GM18873 (cell line): ENCODE data around the gene PLSCR1.
A peak's percentile ranks its signal among the peaks of the same experiment; 100 is the strongest.

Experiments
- ATAC-seq: cut with Tn5 transposase; IDR thresholded peaks from one replicate; pipeline ENCODE4 v1.9.1; 2021; ENCODE audit warnings: mild to moderate bottlenecking, moderate library complexity, moderate number of reproducible peaks; ENCODE audit not compliant: unreplicated experiment, low FRiP score

PLSCR1 gene

GRCh38 chr3:146544002-146544928, at the start of gene PLSCR1:
Gene PLSCR1 (minus strand): TSS chr3:146544607. CDS start chr3:146536552, 8,055 bp downstream.
- ATAC-seq = peak; percentile 84

GRCh38 chr3:146593776-146594175, 49.4 kb upstream of the PLSCR1 start:
- no peak for ATAC-seq

GRCh38 chr3:146590521-146590920, 46.1 kb upstream of the PLSCR1 start:
- no peak for ATAC-seq

- no peak for ATAC-seq
These were observed 45.6 kb upstream of the PLSCR1 start for GRCh38 chr3:146589899-146590508.

GRCh38 chr3:146585156-146585555, 40.7 kb upstream of the PLSCR1 start:
- ATAC-seq = no peak

GRCh38 chr3:146581951-146582467, 37.6 kb upstream of the PLSCR1 start:
- ATAC-seq = no peak

- ATAC-seq = no peak
These were observed 36.7 kb upstream of the PLSCR1 start for GRCh38 chr3:146581080-146581601.

- no peak for ATAC-seq
These were observed 33.3 kb upstream of the PLSCR1 start for GRCh38 chr3:146577662-146578061.

GRCh38 chr3:146575636-146576035, 31.2 kb upstream of the PLSCR1 start:
- no peak for ATAC-seq

- ATAC-seq = no peak
These were observed 29.8 kb upstream of the PLSCR1 start for GRCh38 chr3:146574173-146574572.

- no peak for ATAC-seq
These were observed 24.9 kb upstream of the PLSCR1 start for GRCh38 chr3:146569314-146569713.

GRCh38 chr3:146566138-146566537, 21.7 kb upstream of the PLSCR1 start:
- no peak for ATAC-seq

GRCh38 chr3:146561879-146562278, 17.5 kb upstream of the PLSCR1 start:
- ATAC-seq = no peak

GRCh38 chr3:146561463-146561862, 17.1 kb upstream of the PLSCR1 start:
- no peak for ATAC-seq

GRCh38 chr3:146560678-146561077, 16.3 kb upstream of the PLSCR1 start:
- ATAC-seq = no peak

GRCh38 chr3:146559388-146559787, 15.0 kb upstream of the PLSCR1 start:
- ATAC-seq = no peak

GRCh38 chr3:146558781-146559180, 14.4 kb upstream of the PLSCR1 start:
- ATAC-seq = no peak

GRCh38 chr3:146557745-146558144, 13.3 kb upstream of the PLSCR1 start:
- no peak for ATAC-seq

- ATAC-seq = no peak
These were observed 10.9 kb upstream of the PLSCR1 start for GRCh38 chr3:146555311-146555710.

- ATAC-seq = no peak
These were observed 9.8 kb upstream of the PLSCR1 start for GRCh38 chr3:146554151-146554760.
